NCI-H345 (cell line): ENCODE results near the gene C4orf50.

Experiments used
- DNase-seq: peaks from one replicate; lab custom pipeline; 2025; lab: John Stamatoyannopoulos, UW

C4orf50 gene

DNA sequence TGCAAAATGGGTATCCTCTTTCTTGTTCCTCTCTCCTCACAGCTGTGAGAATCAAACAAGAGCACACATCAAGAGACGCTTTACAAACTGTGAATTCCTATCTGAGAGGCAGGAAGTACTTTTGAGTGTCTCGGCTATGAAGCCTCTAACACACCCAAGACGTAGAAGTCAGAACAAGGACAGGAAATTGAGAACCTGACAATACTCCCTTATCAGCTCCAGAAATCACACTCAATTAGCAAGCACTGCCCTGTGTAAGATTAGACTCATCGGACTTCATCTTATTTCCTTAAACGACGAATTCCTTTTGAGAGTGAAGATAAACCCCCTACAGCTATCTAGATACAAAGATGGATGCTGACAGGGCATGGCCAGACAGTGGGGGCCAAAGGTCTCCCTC lies 74.7 kb downstream of the C4orf50 start:
- no peak for DNase-seq

DNA sequence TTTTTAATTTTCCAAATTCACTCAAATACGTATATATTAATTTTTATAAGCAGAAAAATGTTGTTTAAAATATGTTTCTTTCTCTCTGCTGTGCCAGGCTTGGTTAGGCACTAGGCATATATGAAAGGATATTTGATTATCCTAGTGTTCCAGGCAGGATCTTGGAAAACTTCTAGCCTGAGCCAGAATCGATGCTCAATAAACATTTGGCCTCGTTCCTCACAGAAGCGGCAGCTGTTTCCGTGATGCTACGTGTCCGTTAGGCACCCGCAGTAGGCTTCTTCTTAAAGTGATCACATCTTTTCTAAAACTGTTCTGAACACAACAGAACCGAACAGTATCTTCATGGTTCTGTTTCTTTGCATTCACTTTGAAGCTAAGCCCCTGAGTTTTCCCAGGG lies 75.3 kb downstream of the C4orf50 start:
- no peak for DNase-seq

DNA sequence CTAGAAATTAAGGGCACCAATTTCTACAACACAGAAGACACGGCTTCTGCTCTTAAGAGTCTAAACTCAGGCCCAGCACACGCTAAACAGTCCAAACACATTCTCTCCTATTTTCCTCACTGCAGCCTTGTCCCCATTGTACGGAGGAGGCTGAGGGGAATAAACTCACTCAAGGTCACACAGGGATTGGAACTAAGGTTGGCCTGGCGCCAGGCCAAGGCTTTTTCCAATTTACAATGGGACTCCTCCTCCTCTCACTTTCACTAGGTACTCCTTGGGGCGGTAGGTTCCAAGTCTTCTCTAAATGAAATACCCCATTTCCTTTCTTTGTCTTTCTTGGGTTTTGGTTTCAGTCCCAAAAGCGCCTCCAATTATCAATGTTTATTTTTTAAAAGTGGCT lies 76.6 kb downstream of the C4orf50 start:
- DNase-seq, result no peak

DNA sequence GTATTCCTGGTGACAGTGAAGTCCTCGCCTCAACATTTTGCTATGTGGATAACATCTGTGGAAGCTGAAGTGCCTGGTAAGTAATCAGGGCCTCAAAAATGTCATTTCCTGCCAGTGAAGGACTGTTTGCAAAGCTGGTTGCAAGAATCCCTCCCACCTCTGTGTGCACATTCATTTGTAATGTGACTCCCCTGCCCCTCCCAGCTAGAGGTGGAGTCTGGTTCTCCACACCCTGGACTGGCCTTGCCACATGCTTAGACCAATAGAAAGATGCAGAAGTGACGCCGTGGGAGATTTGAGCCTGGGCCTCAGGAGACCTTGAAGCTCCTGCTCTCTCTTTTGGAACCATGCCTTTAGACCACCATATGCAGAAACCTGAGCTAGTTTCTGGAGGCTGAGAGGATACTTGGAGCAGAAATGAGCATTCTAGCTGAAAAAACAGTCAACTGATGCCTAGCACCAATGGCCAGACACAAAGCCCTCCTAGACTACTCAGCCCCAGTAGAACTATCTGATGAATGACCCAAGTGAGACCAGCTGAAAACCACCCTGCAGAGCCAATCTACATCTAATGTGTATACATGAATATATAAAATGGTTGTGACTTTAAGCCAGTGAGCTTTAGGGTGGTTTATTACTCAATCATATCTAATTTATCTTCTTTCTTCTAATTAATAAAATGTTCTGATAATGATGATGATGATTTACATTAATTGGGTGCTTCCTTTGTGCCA lies 77.6 kb downstream of the C4orf50 start:
- peak; percentile 72 for DNase-seq

DNA sequence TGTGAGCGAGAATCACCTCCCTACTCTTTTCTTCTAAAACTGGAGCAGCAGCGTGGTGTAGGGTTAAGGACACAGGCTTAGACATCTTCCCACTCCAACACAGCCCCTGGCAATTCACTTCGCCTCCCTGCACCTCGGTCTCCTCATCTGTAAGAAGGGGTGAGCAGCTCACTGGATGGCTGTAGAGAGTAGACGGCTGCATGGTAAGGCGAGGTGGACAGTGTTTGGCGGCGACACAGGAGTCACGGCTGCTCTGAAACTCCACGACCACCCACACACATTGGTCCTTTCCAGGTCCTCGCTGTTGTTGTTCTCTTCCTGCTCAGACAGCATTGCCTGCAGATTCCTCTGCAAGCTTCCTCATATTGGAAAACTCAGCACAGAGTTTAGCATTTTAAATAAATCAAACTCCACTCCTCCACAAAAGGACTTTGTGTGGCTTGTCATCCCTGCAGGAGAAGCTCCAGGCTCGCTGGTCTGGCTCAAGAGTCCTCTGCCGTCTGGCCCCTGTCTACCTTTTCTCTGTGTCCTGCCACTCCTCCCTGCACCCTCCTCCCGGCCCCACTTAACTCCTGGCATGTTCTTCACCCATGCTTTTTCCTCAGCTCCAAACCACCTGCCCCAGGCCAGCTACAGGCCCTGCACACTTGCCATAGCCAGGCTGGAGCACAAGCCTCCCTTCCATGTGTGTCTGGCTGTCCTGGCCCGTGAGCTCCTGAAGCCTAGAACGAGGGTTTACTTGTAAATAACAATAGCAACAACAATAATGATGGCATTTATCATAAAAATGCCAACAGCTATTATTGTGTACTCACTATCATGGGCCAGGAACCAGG lies 84.0 kb downstream of the C4orf50 start:
- DNase-seq, result no peak

DNA sequence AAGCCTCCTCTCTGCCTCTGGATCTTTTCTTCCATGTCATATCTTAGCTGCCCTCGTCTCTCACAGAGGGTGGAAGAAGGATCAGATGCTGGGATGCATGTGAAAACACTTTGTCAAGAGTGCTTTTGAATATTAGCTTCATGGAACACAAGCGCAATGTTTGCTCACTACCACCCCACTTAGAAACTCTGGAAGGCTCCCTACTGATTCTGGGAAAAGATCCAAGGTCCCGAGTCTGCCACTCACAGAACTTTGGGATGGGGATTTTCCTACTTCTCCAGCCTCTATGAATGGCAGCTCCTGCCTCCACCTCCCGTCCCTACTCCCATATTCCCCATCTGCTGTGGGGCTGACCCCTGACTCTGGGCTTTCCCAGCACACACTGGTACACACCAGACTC lies 85.1 kb downstream of the C4orf50 start:
- peak; percentile 91 for DNase-seq

DNA sequence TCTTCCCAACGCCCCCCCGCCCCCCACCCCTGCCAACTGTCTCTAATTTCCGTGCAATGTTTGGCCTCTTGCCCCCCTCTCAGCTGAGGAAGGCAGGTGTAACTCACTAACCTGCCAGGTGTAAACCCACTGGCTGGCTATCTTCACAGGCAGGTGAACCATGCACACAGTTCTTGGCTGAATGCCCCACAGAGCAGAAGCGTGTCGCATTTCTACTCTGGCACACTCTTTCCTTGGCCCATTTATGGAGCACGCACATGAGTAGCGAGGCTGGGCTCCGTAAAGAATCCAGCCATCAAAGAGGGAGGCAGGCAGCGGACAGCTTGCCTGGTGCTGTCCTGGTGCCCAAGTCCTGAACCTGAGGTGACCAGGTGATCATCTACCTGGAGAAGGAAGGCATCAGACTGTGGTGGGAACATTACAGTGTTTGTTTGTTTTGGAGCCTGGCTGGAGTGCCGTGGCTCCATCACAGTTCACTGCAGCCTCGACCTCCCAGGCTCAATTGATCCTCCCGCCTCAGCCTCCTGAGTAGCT lies 86.1 kb downstream of the C4orf50 start:
- peak; percentile 92 for DNase-seq

DNA sequence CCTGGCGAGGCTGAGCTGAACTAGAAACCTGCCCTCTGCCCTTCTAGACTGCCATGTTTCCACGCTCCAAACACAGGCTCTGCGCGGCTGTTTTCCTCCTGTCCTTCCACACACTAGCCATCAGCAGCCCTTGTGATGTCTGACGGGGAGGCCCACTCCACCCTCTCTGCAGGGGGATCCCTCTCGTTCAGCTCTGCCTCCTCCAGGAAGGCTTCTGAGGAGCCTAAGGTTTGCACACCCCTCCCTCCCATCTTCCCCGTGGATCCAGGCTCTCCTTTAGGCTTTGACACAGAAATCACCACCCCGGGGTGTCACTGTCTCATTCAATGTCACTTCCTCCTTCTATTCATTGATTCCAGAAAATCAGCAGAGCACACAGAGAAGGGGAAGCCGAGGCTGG lies 86.7 kb downstream of the C4orf50 start:
- no peak for DNase-seq

DNA sequence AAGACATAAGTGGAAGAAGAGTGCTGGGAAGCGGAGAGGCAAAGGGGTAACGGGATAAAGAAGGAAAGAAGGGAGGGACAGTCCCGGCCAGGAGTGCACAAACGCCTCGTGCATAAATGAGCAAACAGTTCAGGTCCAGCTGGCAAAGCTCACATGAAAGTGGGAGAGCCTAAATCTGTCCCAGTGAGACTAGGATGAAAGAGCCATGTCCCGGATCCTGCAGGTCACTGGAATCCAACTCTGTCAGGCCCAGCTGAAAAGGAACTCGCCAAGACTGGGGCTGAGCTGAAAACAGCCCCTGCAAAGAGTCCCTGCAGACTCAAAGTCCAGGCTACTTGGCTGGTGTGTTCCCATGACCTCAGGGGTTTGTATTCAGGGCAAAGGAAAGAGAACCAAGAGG lies 87.4 kb downstream of the C4orf50 start:
- no peak for DNase-seq

DNA sequence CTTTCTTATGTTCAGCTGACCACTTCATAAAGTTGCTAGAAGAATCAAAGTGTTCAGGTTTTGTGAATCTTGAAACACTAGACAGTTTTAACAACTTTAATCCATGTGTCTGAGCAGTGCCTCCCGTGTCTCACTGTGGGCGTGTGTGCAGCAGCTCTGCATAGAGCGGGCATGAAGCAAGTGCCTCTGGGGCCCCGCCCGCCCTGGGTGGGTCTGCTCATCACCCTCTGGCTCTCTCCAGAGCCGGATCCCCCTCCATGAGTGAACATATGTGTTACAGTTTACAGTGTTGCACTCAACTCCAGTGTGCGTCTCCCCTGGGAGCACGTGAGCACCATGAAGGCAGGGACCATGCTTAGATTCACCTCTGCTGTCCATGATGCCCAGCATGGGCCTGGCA lies 87.8 kb downstream of the C4orf50 start:
- no peak for DNase-seq

DNA sequence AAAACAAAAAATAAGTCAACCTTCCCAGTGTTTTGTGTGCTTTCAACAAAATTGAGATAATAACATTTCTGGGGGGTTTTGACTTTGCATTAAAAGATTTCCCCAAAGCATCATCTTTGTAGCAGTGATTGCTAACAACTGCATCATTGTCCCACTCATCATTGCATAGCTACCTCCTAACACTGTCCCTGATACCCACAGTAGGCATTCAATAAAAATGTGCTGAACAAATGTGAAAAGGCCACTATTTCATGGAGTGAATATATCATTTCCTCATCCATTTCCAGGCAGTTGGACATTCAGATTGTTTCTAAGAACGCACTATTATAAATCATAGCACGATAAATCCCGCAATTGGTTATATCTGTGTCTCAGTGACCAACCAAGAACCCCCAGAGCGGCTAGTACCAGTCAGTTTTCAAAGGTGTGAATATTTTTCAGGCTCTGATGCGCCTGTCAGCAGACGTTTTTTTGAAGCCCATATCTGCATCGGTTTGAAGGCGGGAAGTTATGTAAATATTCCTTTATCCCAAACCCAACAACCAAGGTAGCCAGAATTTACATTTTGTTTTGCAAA lies 89.3 kb downstream of the C4orf50 start:
- no peak for DNase-seq

DNA sequence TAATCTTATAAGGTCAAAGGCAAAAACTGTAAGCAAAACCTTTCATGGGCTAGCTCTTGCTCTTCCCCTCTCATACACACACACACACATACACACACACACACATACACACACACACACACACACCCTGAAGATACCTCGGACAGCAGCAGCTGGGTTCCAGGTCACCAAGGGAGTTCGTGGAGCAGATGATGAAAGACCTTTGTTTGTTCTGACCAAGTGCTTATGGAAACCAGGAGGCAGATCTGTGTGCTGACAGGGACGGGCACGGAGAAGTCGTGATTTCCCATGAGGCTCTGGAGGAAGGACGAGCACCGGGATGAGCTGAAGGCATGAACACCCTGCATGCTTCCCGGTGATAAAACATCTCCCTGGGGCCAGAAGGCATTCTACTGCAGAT lies 90.0 kb downstream of the C4orf50 start:
- DNase-seq, result peak; percentile 21

DNA sequence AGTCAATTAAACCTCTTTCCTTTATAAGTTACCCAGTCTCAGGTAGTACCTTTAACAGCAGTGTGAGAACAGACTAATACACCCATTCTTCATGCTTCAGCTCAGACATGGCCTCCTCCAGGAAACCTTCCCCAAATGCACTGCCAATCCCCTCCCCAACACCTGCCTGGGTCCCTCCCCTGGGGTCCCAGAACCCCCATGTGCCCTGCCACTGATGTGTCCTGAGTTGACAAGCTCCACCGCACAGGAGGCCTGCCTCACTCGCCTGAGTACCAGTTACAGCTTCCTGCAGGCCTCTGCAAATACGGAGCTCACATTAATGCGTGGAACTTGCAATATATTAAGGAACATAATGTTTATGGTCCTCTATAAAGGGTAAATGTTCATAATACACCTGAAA lies 90.5 kb downstream of the C4orf50 start:
- DNase-seq, result no peak

DNA sequence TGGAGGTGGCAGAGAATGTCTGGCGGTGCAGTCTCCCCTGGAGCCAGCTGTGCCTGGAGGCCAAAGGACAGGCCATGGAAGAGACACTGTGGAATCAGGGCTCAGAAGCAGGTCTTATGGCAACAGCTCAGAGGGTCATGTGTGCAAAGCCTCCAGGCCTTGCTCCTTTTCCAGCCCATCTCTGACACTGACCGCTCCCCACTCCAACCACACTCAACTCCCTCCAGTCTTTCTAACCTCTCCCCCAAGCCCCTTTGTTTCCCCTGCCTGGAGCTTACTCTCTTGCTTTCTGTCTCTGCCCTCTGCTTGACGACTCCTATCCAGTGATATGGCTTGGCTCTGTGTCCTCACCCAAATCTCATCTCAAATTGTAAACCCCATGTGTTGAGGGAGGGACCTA lies 91.1 kb downstream of the C4orf50 start:
- DNase-seq, result no peak

DNA sequence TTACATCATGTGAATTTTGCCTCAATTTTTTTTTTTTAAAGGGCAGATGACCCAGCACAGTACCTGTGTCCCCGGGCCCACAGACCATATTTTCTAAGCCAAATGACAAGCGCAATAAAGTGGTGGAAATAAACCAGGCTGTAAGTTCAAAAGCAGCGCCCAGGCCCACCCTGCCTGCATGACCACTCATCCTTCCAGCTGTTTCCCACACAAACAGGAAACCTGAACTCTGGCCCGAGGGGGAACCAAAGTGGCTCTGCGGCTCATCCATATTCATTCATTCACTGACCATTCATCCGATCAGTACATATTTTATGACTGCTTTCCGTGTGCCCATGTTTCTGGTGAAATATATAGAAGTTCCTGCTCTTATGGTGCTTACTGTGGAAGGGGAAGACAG lies 91.6 kb downstream of the C4orf50 start:
- DNase-seq, result no peak

DNA sequence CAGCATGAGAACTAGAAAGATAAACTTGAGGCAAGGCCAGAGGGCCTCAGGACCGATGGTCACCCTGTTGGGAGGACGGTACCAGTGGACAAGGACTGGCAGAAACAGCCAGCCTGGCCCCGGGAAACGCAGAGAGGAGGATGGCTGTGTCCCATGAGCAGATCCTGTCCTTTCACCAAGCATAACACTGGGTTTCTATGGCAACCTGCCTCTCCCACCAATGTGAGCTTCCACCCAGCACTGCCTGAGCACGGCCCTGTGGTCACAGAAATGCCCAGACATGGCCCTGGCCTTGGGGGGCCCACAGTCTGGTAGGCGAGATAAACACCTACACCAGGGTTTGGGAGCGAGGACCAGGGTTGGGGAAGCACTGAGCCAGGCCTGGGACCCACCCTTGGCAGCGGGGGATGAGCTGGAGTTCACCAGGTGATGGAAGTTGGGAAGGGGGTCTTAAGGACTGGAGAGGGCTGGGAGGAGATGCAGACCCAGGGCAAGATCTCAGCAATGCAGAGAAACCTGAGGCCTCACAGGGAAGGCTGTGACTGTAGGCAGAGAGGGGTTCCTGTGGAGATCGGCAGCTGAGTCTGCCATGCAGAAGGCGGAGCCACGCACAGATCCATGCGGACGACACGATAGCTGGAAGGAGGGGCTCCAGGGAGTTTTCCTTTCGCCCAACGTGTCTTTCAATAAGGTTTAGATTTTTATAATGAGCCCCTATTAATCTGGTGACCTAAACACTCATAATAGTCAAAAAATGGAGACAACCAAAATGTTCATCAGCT lies 92.6 kb downstream of the C4orf50 start:
- DNase-seq, result no peak

DNA sequence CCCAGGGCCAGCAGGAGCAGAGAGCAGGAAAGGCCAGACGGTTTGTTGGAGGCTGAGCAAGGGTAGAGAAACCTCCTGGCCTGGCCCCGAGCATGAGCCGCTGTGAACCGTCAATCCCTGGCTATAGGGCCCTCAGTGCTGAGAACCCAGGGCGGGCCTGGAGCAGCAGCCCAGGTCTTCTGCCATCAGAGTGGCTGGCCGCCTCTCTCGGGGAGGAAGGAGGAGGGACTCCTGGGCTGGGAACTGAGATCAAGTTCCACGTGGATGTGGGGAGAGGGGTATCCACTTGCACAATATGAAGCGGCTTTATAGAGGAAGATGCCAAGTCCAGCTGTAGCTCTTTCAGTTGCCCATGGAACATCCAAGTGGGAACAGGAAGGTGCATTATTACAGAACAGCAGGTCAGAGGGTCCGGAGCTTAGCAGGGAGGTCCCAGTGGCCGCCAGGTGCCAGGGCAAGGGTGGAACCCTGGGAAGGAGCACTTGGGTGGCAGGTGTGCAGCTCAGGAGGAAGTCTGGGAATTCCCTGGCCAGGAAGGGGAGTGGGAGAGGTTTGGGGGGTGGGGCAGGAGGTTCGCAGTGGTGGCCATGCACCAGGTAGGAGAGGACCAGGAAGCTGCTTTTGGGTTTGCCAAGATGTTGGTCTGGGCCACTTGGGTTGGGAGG lies 93.6 kb downstream of the C4orf50 start:
- no peak for DNase-seq

DNA sequence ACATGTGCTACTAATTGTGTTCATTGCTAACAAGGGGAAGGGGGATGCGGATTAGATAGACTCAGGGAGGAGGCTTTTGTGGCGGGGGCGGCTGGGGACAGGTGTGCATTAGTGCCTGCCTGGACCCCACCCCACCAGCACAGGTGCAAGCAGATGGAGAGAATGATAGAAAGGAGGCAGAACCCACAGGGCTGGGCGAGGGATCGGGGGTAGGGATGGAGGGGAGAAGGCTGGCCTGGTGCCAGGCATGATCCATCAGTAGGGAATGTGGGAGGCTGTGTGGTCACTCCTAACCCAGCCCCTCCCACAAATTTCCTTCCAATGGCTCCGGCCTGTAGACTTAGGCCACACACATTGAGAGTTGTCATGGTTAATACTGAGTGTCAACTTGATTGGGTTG lies 94.9 kb downstream of the C4orf50 start:
- DNase-seq, result no peak

DNA sequence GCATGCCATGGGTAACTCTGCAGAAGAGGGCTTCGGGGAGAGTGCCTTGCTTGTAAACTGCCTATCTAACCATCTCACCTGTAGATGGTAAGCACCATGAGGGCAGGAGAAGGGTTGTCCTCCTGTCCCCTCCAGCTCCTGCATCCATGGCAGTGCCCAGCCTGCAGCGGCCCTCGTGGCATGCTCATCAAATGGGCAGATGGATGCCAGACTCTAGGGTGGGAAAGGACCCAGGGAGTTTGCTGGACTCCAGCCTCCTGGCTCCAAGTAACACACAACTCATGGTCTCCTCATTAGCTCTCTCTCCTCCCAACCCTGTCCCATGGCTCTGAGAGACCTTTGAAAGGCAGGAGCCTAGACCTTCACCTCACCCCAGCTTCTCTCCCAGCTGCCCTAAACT lies 95.7 kb downstream of the C4orf50 start:
- DNase-seq, result no peak

DNA sequence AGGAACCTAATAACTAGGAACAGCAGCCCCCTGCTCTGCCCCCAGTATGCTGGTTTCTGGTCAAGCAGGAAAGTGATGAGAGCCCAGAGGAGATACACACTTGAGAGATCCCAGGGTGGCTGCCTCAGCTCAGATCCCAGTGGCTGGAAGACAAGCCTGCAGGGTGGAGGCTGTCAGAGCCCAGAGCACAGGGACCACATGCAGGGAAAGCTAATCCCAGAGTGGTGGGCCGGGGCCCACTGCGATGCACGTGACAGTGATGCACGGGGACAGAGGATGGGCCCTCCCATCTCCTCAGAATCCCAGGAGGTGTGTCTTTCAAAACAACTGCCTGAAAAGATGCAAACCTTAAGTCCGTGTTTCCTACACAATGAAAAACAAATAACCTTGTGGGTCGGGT lies 96.2 kb downstream of the C4orf50 start:
- DNase-seq, result no peak

DNA sequence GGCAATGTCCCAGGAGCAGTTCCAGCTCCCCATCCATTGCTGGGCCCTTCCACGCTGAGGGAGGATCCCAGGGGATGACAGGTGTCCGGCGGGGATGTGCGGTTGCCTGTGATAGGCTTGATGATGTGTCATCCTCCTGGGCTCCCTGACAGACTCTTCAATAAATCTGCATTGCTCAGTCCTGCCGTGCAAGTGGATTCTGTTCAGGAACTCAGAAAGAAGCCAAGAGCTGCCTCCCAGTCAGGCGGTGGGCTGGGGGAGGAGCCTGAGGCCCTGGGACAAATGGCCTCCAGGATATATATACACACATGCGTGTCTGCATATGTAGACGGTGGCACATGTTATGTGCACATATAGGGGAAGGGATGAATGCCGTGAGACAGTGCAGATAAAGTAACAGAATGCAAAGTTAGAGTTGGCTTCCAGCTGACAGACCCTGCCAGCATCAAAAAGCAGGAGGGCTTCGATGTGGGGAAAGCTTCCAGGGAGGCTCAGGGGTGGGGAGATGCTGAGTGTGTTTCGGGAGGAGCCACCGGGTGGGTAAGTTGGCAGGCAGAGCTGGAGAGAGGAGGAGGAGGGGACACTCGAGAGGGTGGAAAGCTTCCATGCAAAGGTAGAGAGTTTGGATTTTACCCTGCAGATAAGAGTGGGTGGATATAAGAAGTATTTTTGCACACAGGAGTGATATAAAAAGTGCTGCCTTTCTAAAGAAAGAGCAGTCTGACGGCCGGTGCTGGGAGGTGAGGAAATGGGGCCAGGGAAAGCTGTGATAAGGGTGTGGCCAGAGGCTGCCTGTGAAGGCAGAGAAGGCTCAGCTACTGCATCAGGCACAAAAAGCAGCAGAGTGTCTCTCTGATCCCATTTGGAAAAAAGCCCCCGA lies 96.9 kb downstream of the C4orf50 start:
- DNase-seq, result no peak
